Body of pancreas (tissue), 4 donors: ENCODE data around the gene PPP6R2.

ENCODE experiments used
- CTCF ChIP-seq, 7 experiments: fragments of 450-650 bp in 4 of 7; fragments of 200-600 bp in 3 of 7; sonication (generic) in 3 of 7; IDR thresholded peaks; one replicate each; pipeline ENCODE4 v1.5.1; 2016 to 2019; ENCODE audit warnings: antibody characterized with exemption in 7 of 7
- POLR2A ChIP-seq, 3 donors: fragments of 450-650 bp; IDR thresholded peaks; one replicate each; pipeline ENCODE4 v1.6.1; 2016; ENCODE audit warnings: antibody characterized with exemption in 3 of 3, mild to moderate bottlenecking in 2 of 3

GRCh38 chr22:50460938-50461337 lies 117.8 kb downstream of the PPP6R2 start:
- TF ChIP-seq CTCF (IDR thresholded peaks at IDR 0.05) (no peak), POLR2A (IDR thresholded peaks at IDR 0.05) (no peak)
